ENCODE results near the gene RAB5B. TPM values are rescaled to one million over a fixed set of nuclear protein-coding genes. Genes with fewer than 3 reads are reported as not detected.
"Not testable (repeated sequence)": the region's sequence is repeated elsewhere in the genome, so short reads cannot be mapped to it uniquely, and the experiment has no call there.

RAB5B gene
- total RNA-seq, 1 experiment from 2014 or later = 61.0 TPM

GRCh38 chr12:56034586-56035332, 60.9 kb downstream of the RAB5B start:
- Histone ChIP-seq H3K4me3 (no peak overlapping the region), H3K4me1 (no peaks in the 10 kb centered on the region), H3K27me3 (no peaks in the 10 kb centered on the region), H3K27ac (no peak overlapping the region), H3K9me3 (replicated peaks) (no peaks in the 10 kb centered on the region), H3K36me3 (0 out of 2 replicates have a peak, but pooled peaks cover under 1% of the 10 kb centered on the region)
- no peak for DNase-seq

- no peaks in the 10 kb centered on the region for H3K36me3 ChIP-seq
- H3K4me1 ChIP-seq = no peaks in the 10 kb centered on the region; the same call in 1 of the 2 replicates
- no peaks in the 10 kb centered on the region for H3K9me3 ChIP-seq (replicated peaks)
- no peak overlapping the region for H3K27ac ChIP-seq
- no peaks in the 10 kb centered on the region for H3K27me3 ChIP-seq
- DNase-seq = no peak
- no peak overlapping the region for H3K4me3 ChIP-seq
These were observed 63.3 kb downstream of the RAB5B start for GRCh38 chr12:56037161-56037560.

GRCh38 chr12:56038022-56038655, 64.3 kb downstream of the RAB5B start:
- no peak overlapping the region for H3K4me3 ChIP-seq
- no peak overlapping the region for H3K27ac ChIP-seq
- DNase-seq = no peak
- H3K36me3 ChIP-seq = peaks cover 6% of the 10 kb centered on the region
- no peaks in the 10 kb centered on the region for H3K27me3 ChIP-seq
- no peaks in the 10 kb centered on the region for H3K9me3 ChIP-seq (replicated peaks)
- H3K4me1 ChIP-seq = peaks cover 4% of the 10 kb centered on the region; the same call in 1 of the 2 replicates

- Histone ChIP-seq H3K27me3 (no peaks in the 10 kb centered on the region), H3K4me1 (peaks cover 6% of the 10 kb centered on the region; the same call in 1 of the 2 replicates), H3K36me3 (peaks cover 24% of the 10 kb centered on the region), H3K9me3 (replicated peaks) (no peaks in the 10 kb centered on the region), H3K4me3 (no peak overlapping the region), H3K27ac (no peak overlapping the region)
- DNase-seq = no peak
These were observed 66.3 kb downstream of the RAB5B start for GRCh38 chr12:56040151-56040550.

GRCh38 chr12:56040963-56041551, 67.2 kb downstream of the RAB5B start:
- Histone ChIP-seq H3K4me1 (peaks cover 6% of the 10 kb centered on the region; the same call in 1 of the 2 replicates), H3K4me3 (peak overlapping the region; percentile 89), H3K9me3 (replicated peaks) (no peaks in the 10 kb centered on the region), H3K27ac (peak overlapping the region; percentile 54), H3K36me3 (peaks cover 27% of the 10 kb centered on the region), H3K27me3 (no peaks in the 10 kb centered on the region)
- peak in 1 of 2 experiments; percentile 9 for DNase-seq

- peak within 1 kb of the TSS; percentile 89 for H3K4me3 ChIP-seq
- peaks cover 6% of the 10 kb centered on the region; the same call in 1 of the 2 replicates for H3K4me1 ChIP-seq
- H3K9me3 ChIP-seq (replicated peaks) = no peaks in the 10 kb centered on the region
- H3K27ac ChIP-seq = peak within 1 kb of the TSS; percentile 94
- H3K36me3 ChIP-seq = peaks cover 27% of the 10 kb centered on the region
- DNase-seq = peak; percentile 98 to 99
- no peaks in the 10 kb centered on the region for H3K27me3 ChIP-seq
These were observed 67.9 kb downstream of the RAB5B start, which contains the start of gene RPS26 for GRCh38 chr12:56041552-56042429. RPS26 (plus strand) TSS chr12:56041918; CDS start chr12:56042167, 249 bp downstream.

- Histone ChIP-seq H3K4me3 (peak overlapping the region; percentile 89), H3K27ac (peak overlapping the region; percentile 94), H3K36me3 (peaks cover 27% of the 10 kb centered on the region)
- H3K27me3 ChIP-seq; DNase-seq; H3K4me1 ChIP-seq; H3K9me3 ChIP-seq (replicated peaks): not testable (repeated sequence)
These were observed 68.5 kb downstream of the RAB5B start for GRCh38 chr12:56042430-56042813.

GRCh38 chr12:56042843-56043242, 69.0 kb downstream of the RAB5B start:
- Histone ChIP-seq H3K4me1 (peaks cover 6% of the 10 kb centered on the region; the same call in 1 of the 2 replicates), H3K27me3 (no peaks in the 10 kb centered on the region), H3K36me3 (peaks cover 27% of the 10 kb centered on the region), H3K9me3 (replicated peaks) (no peaks in the 10 kb centered on the region), H3K4me3 (peak overlapping the region; percentile 89), H3K27ac (peak overlapping the region; percentile 94)
- DNase-seq = no peak

Other genes starting within 250 kb of the RAB5B start
- 598 and 676 TPM in 2 replicates for gene CD63, start 245.1 kb upstream of the RAB5B start, total RNA-seq (2014; rRNA removed; shearing (Covaris generic))
- 9.1 and 10.5 TPM in 2 replicates for gene GDF11, start 231.0 kb upstream of the RAB5B start, total RNA-seq (2014; rRNA removed; shearing (Covaris generic))
- gene SARNP, start 156.4 kb upstream of the RAB5B start, total RNA-seq (2014; rRNA removed; shearing (Covaris generic)) = 109 and 132 TPM in 2 replicates
- 25.4 and 27.6 TPM in 2 replicates for gene ORMDL2, start 156.0 kb upstream of the RAB5B start, total RNA-seq (2014; rRNA removed; shearing (Covaris generic))
- 33.3 TPM in 2 replicates for gene DNAJC14, start 144.5 kb upstream of the RAB5B start, total RNA-seq (2014; rRNA removed; shearing (Covaris generic))
- gene MMP19, start 131.1 kb upstream of the RAB5B start, total RNA-seq (2014; rRNA removed; shearing (Covaris generic)) = 0.91 and 1.0 TPM in 2 replicates
- gene PYM1, start 46.2 kb upstream of the RAB5B start, total RNA-seq (2014; rRNA removed; shearing (Covaris generic)) = 24.0 and 25.6 TPM in 2 replicates
- gene DGKA, start 42.9 kb upstream of the RAB5B start, total RNA-seq (2014; rRNA removed; shearing (Covaris generic)) = 3.7 and 4.4 TPM in 2 replicates
- gene PMEL, start 8.0 kb upstream of the RAB5B start, total RNA-seq (2014; rRNA removed; shearing (Covaris generic)) = 1.2 and 1.3 TPM in 2 replicates
- gene CDK2, start 7.2 kb upstream of the RAB5B start, total RNA-seq (2014; rRNA removed; shearing (Covaris generic)) = 99.6 and 106 TPM in 2 replicates
- 10.0 and 13.2 TPM in 2 replicates for gene SUOX, start 23.2 kb downstream of the RAB5B start, total RNA-seq (2014; rRNA removed; shearing (Covaris generic))
- 1.7 and 2.2 TPM in 2 replicates for gene IKZF4, start 47.0 kb downstream of the RAB5B start, total RNA-seq (2014; rRNA removed; shearing (Covaris generic))
- 229 and 271 TPM in 2 replicates for gene RPS26, start 67.8 kb downstream of the RAB5B start, total RNA-seq (2014; rRNA removed; shearing (Covaris generic))
- 38.0 and 38.8 TPM in 2 replicates for gene ERBB3, start 106.1 kb downstream of the RAB5B start, total RNA-seq (2014; rRNA removed; shearing (Covaris generic))
- 342 and 348 TPM in 2 replicates for gene PA2G4, start 130.5 kb downstream of the RAB5B start, total RNA-seq (2014; rRNA removed; shearing (Covaris generic))
- gene RPL41, start 142.6 kb downstream of the RAB5B start, total RNA-seq (2014; rRNA removed; shearing (Covaris generic)) = 5,544 and 5,661 TPM in 2 replicates
- 5.5 and 5.8 TPM in 2 replicates for gene ZC3H10, start 144.2 kb downstream of the RAB5B start, total RNA-seq (2014; rRNA removed; shearing (Covaris generic))
- gene ESYT1, start 154.2 kb downstream of the RAB5B start, total RNA-seq (2014; rRNA removed; shearing (Covaris generic)) = 86.7 and 92.9 TPM in 2 replicates
- gene MYL6B, start 178.5 kb downstream of the RAB5B start, total RNA-seq (2014; rRNA removed; shearing (Covaris generic)) = 199 and 208 TPM in 2 replicates
- 564 and 633 TPM in 2 replicates for gene MYL6, start 184.3 kb downstream of the RAB5B start, total RNA-seq (2014; rRNA removed; shearing (Covaris generic))
- 57.3 and 60.9 TPM in 2 replicates for gene SMARCC2, start 215.4 kb downstream of the RAB5B start, total RNA-seq (2014; rRNA removed; shearing (Covaris generic))
- 24.3 and 25.7 TPM in 2 replicates for gene RNF41, start 247.8 kb downstream of the RAB5B start, total RNA-seq (2014; rRNA removed; shearing (Covaris generic))